ENCODE measurements around the gene NLRP7.

GRCh38 chr19:54873990-54874389 lies 73.3 kb downstream of the NLRP7 start, which contains the start of gene FCAR:
- no peak for TF ChIP-seq CTCF (conservative IDR thresholded peaks at IDR 0.05 in 1 of 2, IDR thresholded peaks at IDR 0.05 in 1 of 2; ENCODE audit: low read depth in 1 of 2, low read length in 2 of 2)
- no peak for TF ChIP-seq EZH2 (IDR thresholded peaks at IDR 0.05; ENCODE audit: low read length, missing control alignments)
